AG04449 (cell line): ENCODE results near the gene AP3S2.

Experiments used
- CTCF ChIA-PET: fragments of 350-600 bp; formaldehyde crosslinking; extraction: SDS; loops from one replicate; lab custom pipeline; 2021; ENCODE audit warnings: antibody characterized with exemption; lab: Yijun Ruan, JAX
- POLR2A ChIA-PET: fragments of 400-600, 350-600 bp; formaldehyde crosslinking; extraction: SDS; loops from one replicate; lab custom pipeline; 2020; ENCODE audit warnings: antibody characterized with exemption, inconsistent platforms; lab: Yijun Ruan, JAX
- DNase-seq: peaks from one replicate; pipeline ENCODE4 v3.0.0-alpha.2; 2010; ENCODE audit warnings: low read depth, low spot score
- H3K4me3 ChIP-seq: 2 replicates; pipeline ENCODE4 v1.5.1; 2011; ENCODE audit warnings: low read depth, mild to moderate bottlenecking, control low read depth, low read length
- CTCF ChIP-seq: IDR thresholded peaks from one replicate; pipeline ENCODE4 v1.5.1; 2011; ENCODE audit warnings: mild to moderate bottlenecking, moderate library complexity, low read length, control low read depth, inconsistent platforms; ENCODE audit not compliant: insufficient read depth; ENCODE audit errors: missing control alignments

The AP3S2 gene

GRCh38 chr15:89822951-89823711 is 70.7 kb downstream of the AP3S2 start:
- TF ChIP-seq CTCF: no peak
- POLR2A ChIA-PET: no interaction called here
- no peak overlapping the region for H3K4me3 ChIP-seq
- no peak for DNase-seq
- CTCF ChIA-PET: interaction anchor here (0.6 to 1.8 kb wide), 3 partner anchors 13 to 52 kb away, joined by 3 to 6 read pairs (median 5); no protein-coding TSS in a partner anchor

- H3K4me3 ChIP-seq: no peak overlapping the region
- CTCF ChIA-PET: interaction anchor here (1.1 to 1.8 kb wide), 2 partner anchors 16 to 65 kb away, joined by 3 to 6 read pairs; no protein-coding TSS in a partner anchor
- no peak for TF ChIP-seq CTCF
- POLR2A ChIA-PET: no interaction called here
- DNase-seq: no peak
Measured at GRCh38 chr15:89822611-89822950, 71.2 kb downstream of the AP3S2 start.

- DNase-seq: no peak
- TF ChIP-seq CTCF: no peak
- POLR2A ChIA-PET: no interaction called here
- CTCF ChIA-PET: interaction anchor here (1.0 to 1.8 kb wide), 3 partner anchors 16 to 66 kb away, joined by 3 to 6 read pairs (median 4); no protein-coding TSS in a partner anchor
- H3K4me3 ChIP-seq: no peak overlapping the region
Measured at GRCh38 chr15:89822026-89822425, 71.8 kb downstream of the AP3S2 start.

GRCh38 chr15:89820666-89821611 is 72.9 kb downstream of the AP3S2 start:
- TF ChIP-seq CTCF: no peak
- POLR2A ChIA-PET: no interaction called here

GRCh38 chr15:89818287-89818686 is 75.5 kb downstream of the AP3S2 start:
- no peak for DNase-seq
- TF ChIP-seq CTCF: no peak
- ChIA-PET CTCF (interaction anchor here (1.6 kb wide), 1 partner anchor 56 kb away, joined by 5 read pairs; no protein-coding TSS in a partner anchor), POLR2A (no interaction called here)
- H3K4me3 ChIP-seq: no peak overlapping the region

More at GRCh38 chr15:89820666-89821611, 72.9 kb downstream of the AP3S2 start:
- CTCF ChIA-PET: interaction anchor here (1.0 kb wide), 1 partner anchor 60 kb away, joined by 4 read pairs; no protein-coding TSS in a partner anchor
- DNase-seq: no peak
- H3K4me3 ChIP-seq: no peak overlapping the region; the same call in 1 of the 2 replicates
